Fibroblast of mammary gland (primary cell): Measurements from ENCODE around the gene ABAT.
"Not testable (repeated sequence)": the region's sequence is repeated elsewhere in the genome, so short reads cannot be mapped to it uniquely, and the experiment has no call there.

Experiments used
- DNase-seq: peaks from one replicate; pipeline ENCODE4 v3.0.0-alpha.2; 2010; ENCODE audit warnings: low read depth
- H3K4me3 ChIP-seq: 2 replicates; pipeline ENCODE4 v1.5.1; 2011; ENCODE audit warnings: low read depth, mild to moderate bottlenecking, low read length, moderate library complexity; ENCODE audit not compliant: control insufficient read depth
- TF ChIP-seq, protein P1 (sequence below): conservative IDR thresholded peaks from 2 replicates; pipeline ENCODE4 v1.5.1; 2011; ENCODE audit warnings: low read depth, low read length, inconsistent platforms; ENCODE audit not compliant: control insufficient read depth, insufficient read depth

ABAT gene

DNA sequence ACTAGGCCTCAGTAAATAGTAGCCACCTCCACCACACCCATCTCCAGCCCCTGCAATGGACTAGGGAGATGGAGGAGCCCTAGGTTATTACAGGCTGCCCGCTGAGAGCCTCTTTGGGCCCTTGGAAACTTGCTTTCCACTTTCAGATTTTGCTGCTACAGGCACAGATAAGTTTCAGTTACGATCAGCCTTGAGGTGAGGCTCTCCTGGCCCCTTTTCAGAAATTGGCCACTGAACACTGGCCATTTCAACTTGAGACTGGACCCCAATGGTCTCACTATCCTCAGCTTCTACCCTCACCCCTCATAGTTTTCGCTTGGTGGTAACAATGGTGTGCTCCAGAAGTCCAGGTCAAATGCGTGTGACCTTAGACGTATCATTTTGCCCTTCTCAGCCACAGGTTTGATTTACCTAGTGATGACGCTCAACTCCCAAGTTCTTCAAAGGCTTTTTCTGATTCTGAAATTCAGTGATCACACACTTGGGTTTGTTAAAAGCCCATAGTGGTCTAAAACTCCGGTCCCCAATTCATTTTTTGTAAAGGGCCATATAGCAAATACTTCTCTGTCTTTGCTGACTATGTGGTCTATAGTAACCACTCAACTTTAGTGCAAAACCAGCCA is 124.2 kb downstream of the ABAT start:
- no peak for DNase-seq
- H3K4me3 ChIP-seq, result peak overlapping the region; percentile 87
- TF ChIP-seq, protein P1, sequence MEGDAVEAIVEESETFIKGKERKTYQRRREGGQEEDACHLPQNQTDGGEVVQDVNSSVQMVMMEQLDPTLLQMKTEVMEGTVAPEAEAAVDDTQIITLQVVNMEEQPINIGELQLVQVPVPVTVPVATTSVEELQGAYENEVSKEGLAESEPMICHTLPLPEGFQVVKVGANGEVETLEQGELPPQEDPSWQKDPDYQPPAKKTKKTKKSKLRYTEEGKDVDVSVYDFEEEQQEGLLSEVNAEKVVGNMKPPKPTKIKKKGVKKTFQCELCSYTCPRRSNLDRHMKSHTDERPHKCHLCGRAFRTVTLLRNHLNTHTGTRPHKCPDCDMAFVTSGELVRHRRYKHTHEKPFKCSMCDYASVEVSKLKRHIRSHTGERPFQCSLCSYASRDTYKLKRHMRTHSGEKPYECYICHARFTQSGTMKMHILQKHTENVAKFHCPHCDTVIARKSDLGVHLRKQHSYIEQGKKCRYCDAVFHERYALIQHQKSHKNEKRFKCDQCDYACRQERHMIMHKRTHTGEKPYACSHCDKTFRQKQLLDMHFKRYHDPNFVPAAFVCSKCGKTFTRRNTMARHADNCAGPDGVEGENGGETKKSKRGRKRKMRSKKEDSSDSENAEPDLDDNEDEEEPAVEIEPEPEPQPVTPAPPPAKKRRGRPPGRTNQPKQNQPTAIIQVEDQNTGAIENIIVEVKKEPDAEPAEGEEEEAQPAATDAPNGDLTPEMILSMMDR, result no peak

DNA sequence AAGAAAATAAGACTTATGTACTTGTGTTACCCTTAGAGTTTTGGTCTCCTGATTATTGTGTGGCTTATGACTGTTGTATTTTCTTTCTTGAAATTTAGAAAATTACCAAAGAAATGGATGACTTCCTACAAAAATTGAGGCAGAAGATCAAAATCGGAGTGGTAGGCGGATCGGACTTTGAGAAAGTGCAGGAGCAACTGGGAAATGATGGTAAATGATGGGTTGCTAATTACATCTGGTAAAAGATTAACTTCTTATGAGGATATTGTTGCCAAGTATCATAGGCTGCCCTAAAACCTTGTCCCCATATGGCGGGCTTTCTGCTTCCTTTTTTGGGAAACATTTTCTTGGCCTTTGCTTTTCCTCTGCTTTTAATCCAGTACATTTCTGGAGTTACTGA is 127.3 kb downstream of the ABAT start:
- TF ChIP-seq, protein P1, result no peak
- DNase-seq, result no peak
- H3K4me3 ChIP-seq, result no peak overlapping the region

DNA sequence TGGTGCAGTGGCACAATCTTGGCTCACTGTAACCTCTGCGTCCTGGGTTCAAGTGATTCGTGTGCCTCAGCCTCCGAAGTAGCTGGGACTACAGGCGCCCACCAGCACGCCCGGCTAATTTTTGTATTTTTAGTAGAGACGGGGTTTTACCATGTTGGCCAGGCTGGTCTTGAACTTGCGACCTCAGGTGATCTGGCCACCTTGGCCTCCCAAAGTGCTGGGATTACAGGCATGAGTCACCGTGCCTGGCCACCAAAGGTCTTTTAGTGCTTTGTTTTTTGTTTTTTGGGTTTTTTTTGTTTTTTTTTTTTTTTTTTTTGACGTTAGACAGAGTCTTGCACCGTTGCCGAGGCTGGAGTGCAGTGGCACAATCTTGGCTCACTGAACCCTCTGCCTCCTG is 129.3 kb downstream of the ABAT start:
- H3K4me3 ChIP-seq, DNase-seq: not testable (repeated sequence)

DNA sequence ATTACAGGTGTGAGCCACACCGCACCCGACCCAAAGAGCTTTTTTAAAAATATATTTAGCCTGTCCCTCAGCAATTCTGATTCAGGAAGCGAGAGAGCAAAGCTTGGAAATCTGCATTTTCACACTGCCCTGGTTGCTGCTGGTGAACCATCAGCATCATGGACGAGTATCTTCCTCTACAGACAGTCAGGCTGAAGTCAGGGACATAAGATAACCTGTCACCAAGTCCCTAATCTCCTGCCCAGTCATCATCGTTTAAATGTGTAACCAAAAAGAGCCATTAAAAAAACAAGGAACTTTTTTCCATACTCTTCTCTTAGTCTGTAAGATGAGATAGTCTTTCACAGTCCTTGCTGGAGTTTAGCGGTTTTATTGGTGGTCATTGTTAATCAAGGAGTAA is 129.9 kb downstream of the ABAT start:
- H3K4me3 ChIP-seq, result no peak overlapping the region
- TF ChIP-seq, protein P1, result no peak
- no peak for DNase-seq

DNA sequence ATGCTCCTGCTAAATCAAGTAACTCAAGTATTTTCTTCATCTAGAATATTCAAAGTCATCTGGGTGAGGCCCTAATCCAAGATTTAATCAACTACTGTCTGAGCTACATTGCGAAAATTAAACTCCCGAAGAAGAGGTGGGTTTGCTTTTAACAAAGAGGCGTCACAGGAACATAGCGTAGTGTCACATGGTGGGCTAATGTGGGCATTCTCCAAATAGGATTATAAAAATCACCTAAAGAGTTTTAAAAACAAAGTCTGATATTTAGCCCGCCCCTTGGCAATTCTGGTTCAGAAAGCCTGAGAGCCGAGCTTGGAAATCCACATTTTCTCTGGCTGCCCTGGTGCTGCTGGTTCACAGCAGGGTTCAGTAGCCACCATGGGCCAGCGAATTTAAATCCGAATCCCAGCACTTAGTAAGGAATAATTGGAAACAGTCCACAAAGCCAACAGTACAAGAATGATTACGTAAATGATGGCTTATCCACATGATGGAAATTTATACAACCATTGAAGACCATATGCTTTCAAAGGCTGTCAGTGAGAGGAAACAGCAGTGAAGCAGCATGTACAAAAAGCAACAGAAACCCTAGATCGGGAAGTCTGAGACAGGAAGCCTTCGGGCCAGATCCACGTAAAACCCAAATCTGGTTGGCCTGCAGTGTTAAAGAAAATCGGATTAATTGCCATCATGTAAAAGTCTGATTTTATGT is 132.0 kb downstream of the ABAT start:
- TF ChIP-seq, protein P1, result no peak
- no peak for DNase-seq

DNA sequence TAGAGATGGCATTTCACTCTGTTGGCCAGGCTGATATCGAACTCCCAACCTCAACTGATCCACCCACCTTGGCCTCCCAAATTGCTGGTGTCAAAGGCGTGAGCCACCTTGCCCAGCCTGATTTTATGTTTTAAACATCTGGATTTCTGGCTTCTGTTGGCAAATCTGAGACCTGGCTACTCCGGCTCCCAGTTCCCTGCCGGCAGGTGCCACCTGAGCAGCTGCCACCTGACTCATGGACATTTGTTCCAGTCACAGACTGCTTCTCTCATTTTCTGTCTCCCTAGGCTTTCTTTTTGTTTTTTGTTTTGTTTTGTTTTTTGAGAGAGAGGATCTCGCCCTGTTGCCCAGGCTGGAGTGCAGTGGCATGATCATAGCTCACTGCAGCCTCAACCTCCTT is 132.8 kb downstream of the ABAT start:
- DNase-seq, result no peak
- TF ChIP-seq, protein P1, result no peak
- H3K4me3 ChIP-seq, result no peak overlapping the region

More for the DNA sequence above, 132.0 kb downstream of the ABAT start:
- no peak overlapping the region for H3K4me3 ChIP-seq

DNA sequence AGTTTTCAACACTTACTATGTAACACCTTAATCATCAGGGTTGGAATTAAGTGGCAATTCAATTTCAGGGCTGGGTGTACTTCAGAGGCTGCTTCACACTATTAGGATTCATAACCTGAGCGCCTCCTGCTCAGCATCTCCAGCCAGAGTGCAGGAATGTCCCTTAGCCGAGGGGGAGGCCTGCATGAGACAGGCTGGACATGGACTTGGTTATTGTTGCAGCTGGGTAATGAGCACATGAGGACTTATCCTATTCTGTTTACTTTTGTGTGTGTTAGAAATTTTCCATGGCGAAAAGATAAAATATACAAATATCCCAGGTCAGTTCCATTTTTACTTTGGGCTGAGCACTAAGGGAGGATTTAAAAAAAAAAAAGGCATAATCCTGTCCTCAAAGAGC is 133.6 kb downstream of the ABAT start:
- DNase-seq, result no peak
- TF ChIP-seq, protein P1, result no peak
- no peak overlapping the region for H3K4me3 ChIP-seq
